ENCODE data around the gene VAV1.

The VAV1 gene

GRCh38 chr19:6802336-6803035 lies 30.0 kb downstream of the VAV1 start:
- TF ChIP-seq EZH2phosphoT487 (IDR thresholded peaks at IDR 0.05; ENCODE audit: low read length) (no peak), CTCF (IDR thresholded peaks at IDR 0.05; ENCODE audit: low read length) (peak; percentile 77), EZH2 (optimal IDR thresholded peaks at IDR 0.05; ENCODE audit: low read depth, low read length) (no peak)
- peak; percentile 94 for DNase-seq
- Histone ChIP-seq H3F3A (ENCODE audit: insufficient read depth, low read length) (peaks cover 42% of the 10 kb centered on the region), H3K9me3 (replicated peaks; ENCODE audit: insufficient read depth, low read length) (no peaks in the 10 kb centered on the region), H3K4me3 (ENCODE audit: low read length) (peak overlapping the region; percentile 46), H3K79me2 (ENCODE audit: low read length) (peaks cover 77% of the 10 kb centered on the region), H3K9ac (ENCODE audit: low read length) (peak overlapping the region; percentile 41; the same call in 1 of the 2 replicates), H3K27me3 (replicated peaks; ENCODE audit: insufficient read depth, low read length) (no peaks in the 10 kb centered on the region), H4K20me1 (ENCODE audit: insufficient read depth, low read length) (no peaks in the 10 kb centered on the region), H3K4me1 (ENCODE audit: low read length) (peaks cover 34% of the 10 kb centered on the region), H2AFZ (ENCODE audit: low read length) (no peak overlapping the region), H3K36me3 (replicated peaks; ENCODE audit: insufficient read depth, low read length) (no peaks in the 10 kb centered on the region), H3K27ac (ENCODE audit: low read length) (peak overlapping the region; percentile 86), H3K4me2 (ENCODE audit: low read depth, low read length) (peak overlapping the region; percentile 82), H3K9me2 (replicated peaks; ENCODE audit: insufficient read depth, low read length) (no peaks in the 10 kb centered on the region)

- TF ChIP-seq CTCF (IDR thresholded peaks at IDR 0.05; ENCODE audit: low read length) (no peak), EZH2 (optimal IDR thresholded peaks at IDR 0.05; ENCODE audit: low read depth, low read length) (no peak), EZH2phosphoT487 (IDR thresholded peaks at IDR 0.05; ENCODE audit: low read length) (no peak)
- no peaks in the 10 kb centered on the region for H3K9me2 ChIP-seq (replicated peaks; ENCODE audit: insufficient read depth, low read length)
- H4K20me1 ChIP-seq (ENCODE audit: insufficient read depth, low read length): no peaks in the 10 kb centered on the region
- peaks cover 34% of the 10 kb centered on the region for H3K4me1 ChIP-seq (ENCODE audit: low read length)
- no peaks in the 10 kb centered on the region for H3K9me3 ChIP-seq (replicated peaks; ENCODE audit: insufficient read depth, low read length)
- H3K36me3 ChIP-seq (replicated peaks; ENCODE audit: insufficient read depth, low read length): no peaks in the 10 kb centered on the region
- H3K27me3 ChIP-seq (replicated peaks; ENCODE audit: insufficient read depth, low read length): no peaks in the 10 kb centered on the region
- peak overlapping the region; percentile 46 for H3K4me3 ChIP-seq (ENCODE audit: low read length)
- H3K9ac ChIP-seq (ENCODE audit: low read length): peak overlapping the region; percentile 41; the same call in 1 of the 2 replicates
- H3K79me2 ChIP-seq (ENCODE audit: low read length): peaks cover 76% of the 10 kb centered on the region
- H3F3A ChIP-seq (ENCODE audit: insufficient read depth, low read length): peaks cover 42% of the 10 kb centered on the region
- H3K4me2 ChIP-seq (ENCODE audit: low read depth, low read length): peak overlapping the region; percentile 82
- peak; percentile 53 for DNase-seq
- peak overlapping the region; percentile 86 for H3K27ac ChIP-seq (ENCODE audit: low read length)
- no peak overlapping the region for H2AFZ ChIP-seq (ENCODE audit: low read length)
These were observed 30.5 kb downstream of the VAV1 start for GRCh38 chr19:6803036-6803404.

GRCh38 chr19:6806488-6806887 lies 34.0 kb downstream of the VAV1 start:
- no peak overlapping the region for H3K9ac ChIP-seq (ENCODE audit: low read length)
- DNase-seq: no peak
- no peaks in the 10 kb centered on the region for H3K36me3 ChIP-seq (replicated peaks; ENCODE audit: insufficient read depth, low read length)
- peaks cover 15% of the 10 kb centered on the region for H3K4me1 ChIP-seq (ENCODE audit: low read length)
- H3K79me2 ChIP-seq (ENCODE audit: low read length): peaks cover 87% of the 10 kb centered on the region
- no peak overlapping the region for H3K4me2 ChIP-seq (ENCODE audit: low read depth, low read length)
- TF ChIP-seq EZH2phosphoT487 (IDR thresholded peaks at IDR 0.05; ENCODE audit: low read length): no peak
- no peak for TF ChIP-seq CTCF (IDR thresholded peaks at IDR 0.05; ENCODE audit: low read length)
- no peak for TF ChIP-seq EZH2 (optimal IDR thresholded peaks at IDR 0.05; ENCODE audit: low read depth, low read length)
- no peaks in the 10 kb centered on the region for H3K9me3 ChIP-seq (replicated peaks; ENCODE audit: insufficient read depth, low read length)
- no peak overlapping the region for H2AFZ ChIP-seq (ENCODE audit: low read length)
- H3K27ac ChIP-seq (ENCODE audit: low read length): no peak overlapping the region
- H3K27me3 ChIP-seq (replicated peaks; ENCODE audit: insufficient read depth, low read length): no peaks in the 10 kb centered on the region
- no peak overlapping the region for H3K4me3 ChIP-seq (ENCODE audit: low read length)
- H3F3A ChIP-seq (ENCODE audit: insufficient read depth, low read length): peaks cover 21% of the 10 kb centered on the region
- H4K20me1 ChIP-seq (ENCODE audit: insufficient read depth, low read length): no peaks in the 10 kb centered on the region
- H3K9me2 ChIP-seq (replicated peaks; ENCODE audit: insufficient read depth, low read length): no peaks in the 10 kb centered on the region

All from MM.1S (cell line).